ENCODE measurements around the gene CLSTN2.

Gene CLSTN2

DNA sequence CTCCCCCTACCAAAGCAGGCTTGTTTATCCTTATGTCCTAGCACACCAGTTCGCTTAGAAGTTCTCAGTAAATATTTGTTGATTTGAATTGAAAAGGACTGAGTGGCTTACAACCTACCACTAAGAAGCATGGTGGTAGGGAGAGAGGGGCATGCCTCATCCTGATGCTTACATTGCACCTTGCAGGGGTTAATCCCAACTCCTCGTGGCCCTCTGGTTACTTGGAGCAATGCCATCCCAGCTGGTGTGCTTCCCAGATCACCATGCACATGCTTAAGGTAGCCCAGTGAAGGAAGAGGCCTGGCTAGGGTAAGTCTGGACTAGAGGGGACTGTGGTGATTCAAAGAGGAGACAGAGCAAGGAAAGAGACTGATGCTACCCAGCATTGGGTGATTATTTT lies 253.3 kb downstream of the CLSTN2 start:
- no peaks in the 10 kb centered on the region for H3K36me3 Mint-ChIP-seq (ENCODE audit: low read depth)
- TF ChIP-seq, protein P1, sequence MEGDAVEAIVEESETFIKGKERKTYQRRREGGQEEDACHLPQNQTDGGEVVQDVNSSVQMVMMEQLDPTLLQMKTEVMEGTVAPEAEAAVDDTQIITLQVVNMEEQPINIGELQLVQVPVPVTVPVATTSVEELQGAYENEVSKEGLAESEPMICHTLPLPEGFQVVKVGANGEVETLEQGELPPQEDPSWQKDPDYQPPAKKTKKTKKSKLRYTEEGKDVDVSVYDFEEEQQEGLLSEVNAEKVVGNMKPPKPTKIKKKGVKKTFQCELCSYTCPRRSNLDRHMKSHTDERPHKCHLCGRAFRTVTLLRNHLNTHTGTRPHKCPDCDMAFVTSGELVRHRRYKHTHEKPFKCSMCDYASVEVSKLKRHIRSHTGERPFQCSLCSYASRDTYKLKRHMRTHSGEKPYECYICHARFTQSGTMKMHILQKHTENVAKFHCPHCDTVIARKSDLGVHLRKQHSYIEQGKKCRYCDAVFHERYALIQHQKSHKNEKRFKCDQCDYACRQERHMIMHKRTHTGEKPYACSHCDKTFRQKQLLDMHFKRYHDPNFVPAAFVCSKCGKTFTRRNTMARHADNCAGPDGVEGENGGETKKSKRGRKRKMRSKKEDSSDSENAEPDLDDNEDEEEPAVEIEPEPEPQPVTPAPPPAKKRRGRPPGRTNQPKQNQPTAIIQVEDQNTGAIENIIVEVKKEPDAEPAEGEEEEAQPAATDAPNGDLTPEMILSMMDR (IDR thresholded peaks at IDR 0.05; ENCODE audit: unreplicated experiment in 3 of 3): no peak
- no peak overlapping the region for H3K27ac Mint-ChIP-seq
- H3K4me1 Mint-ChIP-seq: peaks cover 46% of the 10 kb centered on the region
- H3K9me3 Mint-ChIP-seq: peaks cover 7% of the 10 kb centered on the region
- H3K27me3 Mint-ChIP-seq (ENCODE audit: low read depth): peaks cover 9% of the 10 kb centered on the region
- no peak overlapping the region for H3K4me3 Mint-ChIP-seq

DNA sequence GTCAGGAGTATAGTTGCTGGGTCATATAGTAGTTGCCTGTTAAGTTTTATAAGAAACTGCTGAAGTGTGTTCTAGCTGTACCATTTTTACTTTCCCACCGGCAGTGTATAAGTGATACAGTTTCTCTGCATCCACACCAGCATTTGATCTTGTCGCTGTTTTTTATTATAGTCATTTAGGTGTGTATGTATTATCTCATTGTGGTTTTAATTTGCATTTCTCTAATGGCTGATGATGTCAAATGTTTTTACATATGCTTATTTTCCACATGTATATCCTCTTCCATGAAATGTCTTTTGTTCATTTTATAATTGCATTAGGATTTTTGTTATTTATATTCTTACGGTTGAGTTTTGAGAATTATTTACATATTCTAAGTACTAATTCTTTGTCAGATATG lies 254.3 kb downstream of the CLSTN2 start:
- Mint-ChIP-seq H3K4me3 (no peak overlapping the region), H3K4me1 (peaks cover 42% of the 10 kb centered on the region), H3K9me3 (peaks cover 15% of the 10 kb centered on the region), H3K27me3 (ENCODE audit: low read depth) (peaks cover 6% of the 10 kb centered on the region), H3K27ac (no peak overlapping the region), H3K36me3 (ENCODE audit: low read depth) (no peaks in the 10 kb centered on the region)
- TF ChIP-seq, protein P1 (IDR thresholded peaks at IDR 0.05; ENCODE audit: unreplicated experiment in 3 of 3): no peak

DNA sequence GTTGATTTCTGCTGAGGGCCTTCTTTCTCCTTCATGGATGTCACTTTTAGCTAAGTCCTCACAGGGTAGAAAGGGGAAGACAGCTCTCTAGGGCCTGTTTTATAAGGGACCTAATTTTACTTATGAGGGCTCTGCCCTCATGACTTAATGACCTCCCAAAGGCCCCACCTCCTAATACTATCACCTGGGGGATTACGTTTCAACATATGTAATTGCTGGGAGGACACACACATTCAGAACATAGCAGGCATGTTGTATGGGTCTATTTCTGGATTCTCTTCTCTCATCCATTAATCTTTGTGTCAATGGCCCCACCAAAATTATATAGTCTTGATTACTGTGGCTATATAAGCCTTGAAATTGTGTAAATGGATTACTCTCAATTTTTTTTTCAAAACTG lies 255.0 kb downstream of the CLSTN2 start:
- Mint-ChIP-seq H3K9me3 (peaks cover 19% of the 10 kb centered on the region), H3K36me3 (ENCODE audit: low read depth) (no peaks in the 10 kb centered on the region), H3K27ac (no peak overlapping the region), H3K4me1 (peaks cover 39% of the 10 kb centered on the region), H3K27me3 (ENCODE audit: low read depth) (peaks cover 6% of the 10 kb centered on the region), H3K4me3 (no peak overlapping the region)
- TF ChIP-seq, protein P1 (IDR thresholded peaks at IDR 0.05; ENCODE audit: unreplicated experiment in 3 of 3): no peak

DNA sequence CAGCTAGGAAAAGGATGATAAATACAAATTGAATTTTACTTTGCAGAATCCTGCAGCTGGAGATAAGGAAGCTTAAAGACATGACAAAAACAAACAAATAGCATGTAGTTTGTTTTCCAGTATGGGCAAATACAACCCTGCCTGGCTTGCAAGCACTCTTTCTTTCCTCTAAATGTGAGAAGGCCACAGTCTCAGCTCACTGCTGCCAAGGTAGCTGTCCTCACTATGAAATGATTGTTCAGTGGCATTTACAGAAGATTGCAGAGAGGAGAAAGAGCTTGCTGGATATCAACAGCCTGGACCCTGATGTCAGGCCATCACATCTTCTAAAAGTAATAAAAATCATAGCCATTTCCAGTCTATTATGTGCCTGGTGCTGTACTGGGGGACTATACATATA lies 262.0 kb downstream of the CLSTN2 start:
- Mint-ChIP-seq H3K27me3 (ENCODE audit: low read depth) (peaks cover 5% of the 10 kb centered on the region), H3K4me1 (peaks cover 15% of the 10 kb centered on the region), H3K27ac (no peak overlapping the region), H3K36me3 (ENCODE audit: low read depth) (no peaks in the 10 kb centered on the region), H3K9me3 (peaks cover 21% of the 10 kb centered on the region), H3K4me3 (no peak overlapping the region)
- TF ChIP-seq, protein P1 (IDR thresholded peaks at IDR 0.05; ENCODE audit: unreplicated experiment in 3 of 3): no peak

DNA sequence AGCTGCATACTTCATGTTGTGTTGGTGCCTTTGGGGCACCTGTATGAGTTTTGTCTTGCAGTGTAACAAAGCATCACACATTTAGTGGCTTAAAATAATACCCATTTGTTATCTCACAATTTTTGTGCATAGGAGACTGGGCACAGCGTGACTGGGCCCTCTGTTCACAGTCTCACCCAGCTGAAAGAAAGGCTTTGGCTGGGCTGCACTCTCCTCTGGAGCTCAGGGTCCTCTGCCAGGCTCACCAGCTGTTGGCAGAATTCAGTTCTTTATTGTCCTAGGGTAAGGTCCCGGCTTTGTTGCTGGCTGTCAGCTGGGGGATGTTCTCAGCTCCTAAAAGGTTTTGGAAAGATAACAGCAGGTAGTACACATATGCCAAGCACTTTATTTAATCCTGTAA lies 263.3 kb downstream of the CLSTN2 start:
- Mint-ChIP-seq H3K27ac (no peak overlapping the region), H3K4me1 (peaks cover 21% of the 10 kb centered on the region), H3K9me3 (peaks cover 14% of the 10 kb centered on the region), H3K36me3 (ENCODE audit: low read depth) (no peaks in the 10 kb centered on the region), H3K27me3 (ENCODE audit: low read depth) (peaks cover 9% of the 10 kb centered on the region), H3K4me3 (no peak overlapping the region)
- TF ChIP-seq, protein P1 (IDR thresholded peaks at IDR 0.05; ENCODE audit: unreplicated experiment in 3 of 3): no peak

DNA sequence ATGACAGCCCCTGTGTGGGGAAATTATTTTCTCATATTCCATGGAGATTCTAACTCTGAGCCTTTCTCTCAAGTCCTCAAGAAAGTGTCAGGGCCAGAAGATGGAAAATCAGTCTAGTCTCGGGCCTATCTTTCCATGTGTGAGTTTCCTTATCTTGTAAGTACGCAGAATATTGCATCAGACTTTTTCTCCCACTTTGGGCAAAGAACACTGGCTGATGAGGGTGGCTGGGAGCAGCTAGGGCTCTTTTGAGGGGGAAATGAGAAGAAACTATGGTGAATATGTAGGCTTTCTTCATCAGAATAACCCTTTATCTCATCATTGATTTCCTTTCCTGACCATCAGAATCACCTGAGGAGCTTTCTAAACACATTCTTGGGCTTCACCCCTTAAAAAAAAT lies 264.0 kb downstream of the CLSTN2 start:
- H3K9me3 Mint-ChIP-seq: peaks cover 6% of the 10 kb centered on the region
- H3K27ac Mint-ChIP-seq: no peak overlapping the region
- TF ChIP-seq, protein P1 (IDR thresholded peaks at IDR 0.05; ENCODE audit: unreplicated experiment in 3 of 3): no peak
- H3K4me3 Mint-ChIP-seq: no peak overlapping the region
- peaks cover 21% of the 10 kb centered on the region for H3K4me1 Mint-ChIP-seq
- H3K27me3 Mint-ChIP-seq (ENCODE audit: low read depth): peaks cover 9% of the 10 kb centered on the region
- H3K36me3 Mint-ChIP-seq (ENCODE audit: low read depth): no peaks in the 10 kb centered on the region
